CD4-positive, alpha-beta T cell (primary cell): ENCODE data around the gene ALG10. TPM values are rescaled to one million over a fixed set of nuclear protein-coding genes. Genes with fewer than 3 reads are reported as not detected.
"Not testable (repeated sequence)": the region's sequence is repeated elsewhere in the genome, so short reads cannot be mapped to it uniquely, and the experiment has no call there.

ENCODE experiments used
- ATAC-seq: fragments of 200-7000 bp; cut with Tn5 transposase; one replicate; pipeline ENCODE4 v1.10.0; 2022; ENCODE audit warnings: mild to moderate bottlenecking; ENCODE audit not compliant: poor library complexity
- CTCF ChIA-PET: fragments of 350-600 bp; sonication (Branson Sonifier 250); formaldehyde crosslinking; loops from one replicate; lab custom pipeline; 2021; ENCODE audit warnings: antibody characterized with exemption, inconsistent platforms; lab: Charles Lee
- POLR2A ChIA-PET: fragments of 350-600 bp; sonication (Branson Sonifier 250); formaldehyde crosslinking; loops from one replicate; lab custom pipeline; 2021; ENCODE audit warnings: antibody characterized with exemption, inconsistent platforms; lab: Charles Lee
- DNase-seq, 14 experiments: peaks; one replicate each; pipeline ENCODE4 v3.0.0-alpha.2; 2013 to 2020; ENCODE audit warnings: mixed read lengths in 2 of 14
- H3K27ac ChIP-seq, 2 donors: one replicate each; pipeline versions ENCODE4 v1.5.1 to v1.7.0; 2013; ENCODE audit warnings: low read length in 2 of 2, low read depth in 1 of 2, mild to moderate bottlenecking in 1 of 2
- H3K27me3 ChIP-seq, 2 experiments: 1 replicate in 1 of 2; 2 replicates in 1 of 2; pipeline versions ENCODE4 v1.6.1 to v1.7.0; 2013; ENCODE audit warnings: low read length in 2 of 2, control low read depth in 1 of 2, mild to moderate bottlenecking in 1 of 2, moderate library complexity in 1 of 2; ENCODE audit not compliant: insufficient read depth in 2 of 2, control insufficient read depth in 1 of 2
- H3K36me3 ChIP-seq: one replicate; pipeline ENCODE4 v1.6.1; 2013; ENCODE audit warnings: low read length, control low read depth; ENCODE audit not compliant: insufficient read depth
- H3K4me1 ChIP-seq: one replicate; pipeline ENCODE4 v1.6.1; 2013; ENCODE audit warnings: low read length, control low read depth; ENCODE audit not compliant: insufficient read depth
- H3K4me3 ChIP-seq: one replicate; pipeline ENCODE4 v1.5.1; 2013; ENCODE audit warnings: mild to moderate bottlenecking, low read length, moderate library complexity
- H3K9me3 ChIP-seq, 2 experiments: 1 replicate in 1 of 2; 2 replicates in 1 of 2; pipeline versions ENCODE4 v1.6.1 to v1.7.0; 2013; ENCODE audit warnings: low read length in 2 of 2, mild to moderate bottlenecking in 2 of 2, control low read depth in 1 of 2, moderate library complexity in 1 of 2; ENCODE audit not compliant: control insufficient read depth in 1 of 2, insufficient read depth in 1 of 2
- H3K27ac Mint-ChIP-seq: one replicate; pipeline ENCODE4 v1.8.0; 2020; ENCODE audit warnings: mixed read lengths
- H3K27me3 Mint-ChIP-seq: one replicate; pipeline ENCODE4 v1.8.0; 2021; ENCODE audit warnings: mixed read lengths
- H3K36me3 Mint-ChIP-seq: one replicate; pipeline ENCODE4 v1.8.0; 2021; ENCODE audit warnings: low read depth, mixed read lengths
- H3K4me1 Mint-ChIP-seq: one replicate; pipeline ENCODE4 v1.8.0; 2021; ENCODE audit warnings: low read depth, mixed read lengths
- H3K4me3 Mint-ChIP-seq: one replicate; pipeline ENCODE4 v1.8.0; 2020; ENCODE audit warnings: mild to moderate bottlenecking, mixed read lengths
- H3K9me3 Mint-ChIP-seq: one replicate; pipeline ENCODE4 v1.8.0; 2020; ENCODE audit warnings: mixed read lengths
- intact Hi-C, 2 experiments: fragments of 100-400 bp; cut with DNase I in 1 of 2; cut with micrococcal nuclease in 1 of 2; formaldehyde crosslinking; loops; one replicate each; pipeline versions ENCODE4 v1.15.1 to v1.9.0; 2023 to 2025; cut with DNase I, micrococcal nuclease
- polyA plus RNA-seq, 2 donors: library from polyadenylated mRNA; unstranded; fragments of 120-200 nt; gene quantifications; one replicate each; pipeline ENCODE4 v1.2.1, GENCODE V29; 2013
- total RNA-seq, 174 experiments: library from RNA in 2 of 174; stranded (reverse) in 2 of 174; gene quantifications; one replicate each; pipeline ENCODE4 v1.2.3 and lab custom pipeline; 2021 to 2026
- TF ChIP-seq, protein P1 (sequence below): fragments of 200-600 bp; IDR thresholded peaks from one replicate; pipeline ENCODE4 v1.8.0; 2022; ENCODE audit warnings: antibody characterized with exemption, mild to moderate bottlenecking

Gene ALG10, protein sequence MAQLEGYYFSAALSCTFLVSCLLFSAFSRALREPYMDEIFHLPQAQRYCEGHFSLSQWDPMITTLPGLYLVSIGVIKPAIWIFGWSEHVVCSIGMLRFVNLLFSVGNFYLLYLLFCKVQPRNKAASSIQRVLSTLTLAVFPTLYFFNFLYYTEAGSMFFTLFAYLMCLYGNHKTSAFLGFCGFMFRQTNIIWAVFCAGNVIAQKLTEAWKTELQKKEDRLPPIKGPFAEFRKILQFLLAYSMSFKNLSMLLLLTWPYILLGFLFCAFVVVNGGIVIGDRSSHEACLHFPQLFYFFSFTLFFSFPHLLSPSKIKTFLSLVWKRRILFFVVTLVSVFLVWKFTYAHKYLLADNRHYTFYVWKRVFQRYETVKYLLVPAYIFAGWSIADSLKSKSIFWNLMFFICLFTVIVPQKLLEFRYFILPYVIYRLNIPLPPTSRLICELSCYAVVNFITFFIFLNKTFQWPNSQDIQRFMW
- total RNA-seq (10 to 100 TPM in 1 of 2 experiments, 1 to 10 TPM in 1; 9.0 to 10.7 TPM), total RNA-seq (lab: John Stamatoyannopoulos, UW) (10.8 to 34.6 (median 23.8) reads per million in 172 experiments)
- polyA plus RNA-seq (2013, experiment 1 of 2) = 7.7 TPM
- 6.7 TPM for polyA plus RNA-seq (2013, experiment 2 of 2)

DNA sequence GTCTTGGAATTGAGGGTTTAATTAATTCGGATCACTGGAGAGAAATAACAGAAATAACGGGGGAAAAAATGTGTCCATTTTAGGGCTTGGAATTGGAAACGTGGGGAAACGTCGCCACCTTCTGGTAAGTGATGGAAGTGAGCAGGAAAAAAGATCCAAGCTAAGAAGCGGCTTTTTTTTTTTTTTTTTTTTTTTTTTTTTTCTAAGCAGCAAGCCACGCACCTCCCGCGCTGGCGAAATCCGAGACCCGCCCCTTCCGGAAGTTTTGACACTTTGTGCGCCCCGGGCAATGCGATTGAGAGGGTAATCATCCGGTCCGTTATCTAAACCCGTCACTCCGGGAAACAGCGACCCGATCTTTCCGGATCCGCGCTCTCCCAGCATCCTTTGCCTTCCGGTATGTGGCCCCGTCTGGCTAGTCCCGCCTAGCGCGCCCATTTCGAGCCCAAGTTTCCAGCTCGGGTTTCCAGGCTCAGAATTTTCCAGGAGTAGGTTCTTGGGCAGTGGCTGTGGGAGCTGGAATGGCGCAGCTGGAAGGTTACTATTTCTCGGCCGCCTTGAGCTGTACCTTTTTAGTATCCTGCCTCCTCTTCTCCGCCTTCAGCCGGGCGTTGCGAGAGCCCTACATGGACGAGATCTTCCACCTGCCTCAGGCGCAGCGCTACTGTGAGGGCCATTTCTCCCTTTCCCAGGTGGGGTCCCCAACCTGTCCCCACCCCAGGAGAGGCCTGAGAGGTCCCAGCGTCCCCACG is at the start of gene ALG10:
Gene ALG10, plus strand, starts transcription at position 418 of the 752 bp plus-strand sequence. Its CDS starts 104 bp downstream, at position 522.
- intact Hi-C loops = loop anchor here (1.0 to 5.0 kb wide), 4 partner anchors 1266 to 1655 kb away; partner anchors contain the start of gene DNM1L (in 1 of the 2)
- CTCF ChIA-PET = interaction anchor here (0.6 to 1.7 kb wide), 7 partner anchors 11 to 1475 kb away, joined by 3 to 13 read pairs (median 3); partner anchors contain the start of genes DNM1L and YARS2
- TF ChIP-seq, protein P1, sequence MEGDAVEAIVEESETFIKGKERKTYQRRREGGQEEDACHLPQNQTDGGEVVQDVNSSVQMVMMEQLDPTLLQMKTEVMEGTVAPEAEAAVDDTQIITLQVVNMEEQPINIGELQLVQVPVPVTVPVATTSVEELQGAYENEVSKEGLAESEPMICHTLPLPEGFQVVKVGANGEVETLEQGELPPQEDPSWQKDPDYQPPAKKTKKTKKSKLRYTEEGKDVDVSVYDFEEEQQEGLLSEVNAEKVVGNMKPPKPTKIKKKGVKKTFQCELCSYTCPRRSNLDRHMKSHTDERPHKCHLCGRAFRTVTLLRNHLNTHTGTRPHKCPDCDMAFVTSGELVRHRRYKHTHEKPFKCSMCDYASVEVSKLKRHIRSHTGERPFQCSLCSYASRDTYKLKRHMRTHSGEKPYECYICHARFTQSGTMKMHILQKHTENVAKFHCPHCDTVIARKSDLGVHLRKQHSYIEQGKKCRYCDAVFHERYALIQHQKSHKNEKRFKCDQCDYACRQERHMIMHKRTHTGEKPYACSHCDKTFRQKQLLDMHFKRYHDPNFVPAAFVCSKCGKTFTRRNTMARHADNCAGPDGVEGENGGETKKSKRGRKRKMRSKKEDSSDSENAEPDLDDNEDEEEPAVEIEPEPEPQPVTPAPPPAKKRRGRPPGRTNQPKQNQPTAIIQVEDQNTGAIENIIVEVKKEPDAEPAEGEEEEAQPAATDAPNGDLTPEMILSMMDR = peak; percentile 76
- Histone ChIP-seq H3K4me1 (peaks cover 6% of the 10 kb centered on the region), H3K4me3 (peak within 1 kb of the TSS; percentile 93), H3K36me3 (peaks cover 7% of the 10 kb centered on the region), H3K27ac (peak within 1 kb of the TSS; percentile 88 to 94), H3K27me3 (no peaks in the 10 kb centered on the region), H3K9me3 (no peaks in the 10 kb centered on the region)
- Mint-ChIP-seq H3K36me3 (peaks cover 32% of the 10 kb centered on the region), H3K9me3 (no peaks in the 10 kb centered on the region), H3K27me3 (no peaks in the 10 kb centered on the region), H3K27ac (peak within 1 kb of the TSS; percentile 99), H3K4me3 (peak within 1 kb of the TSS; percentile 96), H3K4me1 (peaks cover 40% of the 10 kb centered on the region)
- peak; percentile 96 for ATAC-seq
- DNase-seq = peak; percentile 91 to 98 (median 95)
- POLR2A ChIA-PET = interaction anchor here (0.7 to 4.5 kb wide), 4 partner anchors 11 to 1344 kb away, joined by 3 to 71 read pairs (median 7); partner anchors contain the start of genes DNM1L and YARS2

DNA sequence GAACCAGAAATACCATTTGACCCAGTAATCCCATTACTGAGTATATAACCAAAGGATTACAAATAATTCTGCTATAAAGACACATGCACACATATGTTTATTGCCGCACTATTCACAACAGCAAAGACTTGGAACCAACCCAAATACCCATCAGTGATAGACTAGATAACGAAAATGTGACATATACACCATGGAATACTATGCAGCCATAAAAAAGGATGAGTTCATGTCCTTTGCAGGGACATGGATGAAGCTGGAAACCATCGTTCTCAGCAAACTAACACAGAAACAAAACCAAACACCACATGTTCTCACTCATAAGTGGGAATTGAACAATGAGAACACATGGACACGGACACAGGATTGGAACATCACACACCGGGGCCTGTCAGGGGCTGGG is 49.4 kb upstream of the ALG10 start:
- intact Hi-C loops, H3K27ac Mint-ChIP-seq, H3K4me1 ChIP-seq, H3K27me3 ChIP-seq, DNase-seq, H3K36me3 ChIP-seq, H3K4me1 Mint-ChIP-seq, ATAC-seq, H3K4me3 ChIP-seq, H3K27me3 Mint-ChIP-seq, POLR2A ChIA-PET, CTCF ChIA-PET, H3K9me3 ChIP-seq, H3K27ac ChIP-seq, H3K4me3 Mint-ChIP-seq, H3K36me3 Mint-ChIP-seq: not testable (repeated sequence)
- peaks cover 15% of the 10 kb centered on the region for H3K9me3 Mint-ChIP-seq

DNA sequence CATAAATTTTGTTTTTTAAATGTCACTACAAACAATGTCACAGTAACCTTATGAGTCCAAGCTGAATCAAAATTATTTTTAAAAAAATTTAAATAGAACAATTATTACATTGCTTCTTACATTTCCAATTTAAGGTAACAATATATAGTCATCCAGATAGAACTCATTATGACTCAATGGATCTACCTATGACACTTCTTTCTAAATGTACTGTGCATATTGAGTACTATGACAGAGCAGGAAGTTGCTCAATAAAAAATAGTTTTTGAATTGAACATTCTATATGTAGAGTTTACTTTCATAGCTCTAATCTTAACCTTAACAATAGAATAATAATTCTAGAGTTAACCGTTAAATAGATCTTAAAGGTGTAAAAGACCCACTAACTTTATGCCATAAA is 44.4 kb upstream of the ALG10 start:
- Histone ChIP-seq H3K27ac (no peak overlapping the region), H3K36me3 (no peaks in the 10 kb centered on the region), H3K9me3 (no peaks in the 10 kb centered on the region), H3K4me1 (no peaks in the 10 kb centered on the region), H3K27me3 (no peaks in the 10 kb centered on the region), H3K4me3 (no peak overlapping the region)
- H3K4me1 Mint-ChIP-seq = no peaks in the 10 kb centered on the region
- DNase-seq = no peak
- H3K27me3 Mint-ChIP-seq = peaks cover 4% of the 10 kb centered on the region
- no peak overlapping the region for H3K27ac Mint-ChIP-seq
- H3K4me3 Mint-ChIP-seq = no peak overlapping the region
- TF ChIP-seq, protein P1 = no peak
- H3K9me3 Mint-ChIP-seq = peaks cover 9% of the 10 kb centered on the region
- POLR2A ChIA-PET = no interaction called here
- intact Hi-C loops = no loop called here
- H3K36me3 Mint-ChIP-seq = no peaks in the 10 kb centered on the region
- CTCF ChIA-PET = no interaction called here
- ATAC-seq = no peak
